Common myeloid progenitor, CD34-positive (primary cell): Measurements from ENCODE around the gene SEL1L3.
A peak's percentile ranks its signal among the peaks of the same experiment; 100 is the strongest.

Experiments used
- CTCF ChIA-PET: fragments of 350-600 bp; sonication (Branson Sonifier 250); formaldehyde crosslinking; loops from one replicate; lab custom pipeline; 2021; ENCODE audit warnings: antibody characterized with exemption; lab: Charles Lee
- POLR2A ChIA-PET: fragments of 350-600 bp; sonication (Branson Sonifier 250); formaldehyde crosslinking; loops from one replicate; lab custom pipeline; 2021; ENCODE audit warnings: antibody characterized with exemption; lab: Charles Lee
- DNase-seq, 3 donors: peaks; one replicate each; pipeline versions ENCODE4 v3.0.0 to v3.0.0-alpha.2; 2013
- H3K27ac ChIP-seq, 2 experiments: 1 replicate in 1 of 2; 2 replicates in 1 of 2; pipeline ENCODE4 v1.7.0; 2013; ENCODE audit warnings: inconsistent platforms in 2 of 2, low read length in 2 of 2, mild to moderate bottlenecking in 2 of 2, low read depth in 1 of 2, moderate library complexity in 1 of 2; ENCODE audit not compliant: severe bottlenecking in 2 of 2, insufficient read depth in 1 of 2, poor library complexity in 1 of 2
- H3K27me3 ChIP-seq, 5 experiments: replicated peaks in 2 of 5; 1 replicate in 3 of 5; 2 replicates in 2 of 5; pipeline versions ENCODE4 v1.6.1 to v1.7.0; 2013; ENCODE audit warnings: low read length in 4 of 5, mild to moderate bottlenecking in 2 of 5, moderate library complexity in 2 of 5, inconsistent platforms in 1 of 5; ENCODE audit not compliant: insufficient read depth in 5 of 5, control insufficient read depth in 4 of 5
- H3K36me3 ChIP-seq, 4 experiments: 1 replicate in 2 of 4; 2 replicates in 2 of 4; pipeline versions ENCODE4 v1.6.1 to v1.7.0; 2013; ENCODE audit warnings: low read length in 3 of 4, control low read depth in 1 of 4, mild to moderate bottlenecking in 1 of 4; ENCODE audit not compliant: control insufficient read depth in 4 of 4, insufficient read depth in 4 of 4
- H3K4me1 ChIP-seq, 4 experiments: 1 replicate in 3 of 4; 2 replicates in 1 of 4; pipeline versions ENCODE4 v1.6.1 to v1.7.1; 2013; ENCODE audit warnings: low read length in 3 of 4, mild to moderate bottlenecking in 3 of 4, control low read depth in 1 of 4, inconsistent platforms in 1 of 4, moderate library complexity in 1 of 4; ENCODE audit not compliant: control insufficient read depth in 4 of 4, insufficient read depth in 4 of 4; ENCODE audit errors: control extremely low read depth in 1 of 4
- H3K4me3 ChIP-seq, 7 experiments: 1 replicate in 4 of 7; 2 replicates in 3 of 7; pipeline versions ENCODE4 v1.5.1 to v1.7.0; 2013; ENCODE audit warnings: mild to moderate bottlenecking in 7 of 7, low read length in 6 of 7, moderate library complexity in 6 of 7, inconsistent platforms in 2 of 7, low read depth in 2 of 7, control low read depth in 1 of 7; ENCODE audit not compliant: insufficient read depth in 4 of 7, control insufficient read depth in 1 of 7; ENCODE audit errors: extremely low read depth in 1 of 7
- H3K9me3 ChIP-seq, 5 experiments: 1 replicate in 4 of 5; 2 replicates in 1 of 5; pipeline versions ENCODE4 v1.6.1 to v1.7.1; 2013; ENCODE audit warnings: low read length in 4 of 5, mild to moderate bottlenecking in 2 of 5, inconsistent platforms in 1 of 5, low read depth in 1 of 5, moderate library complexity in 1 of 5; ENCODE audit not compliant: control insufficient read depth in 4 of 5, insufficient read depth in 2 of 5; ENCODE audit errors: control extremely low read depth in 1 of 5
- WGBS: methylation state at CpG from one replicate; pipeline ENCODE4 v1.1.5; 2013; ENCODE audit not compliant: insufficient coverage; 5-methylcytosine and 5-hydroxymethylcytosine counted together

Gene SEL1L3

GRCh38 chr4:25857403-25857802 is 5.4 kb downstream of the SEL1L3 start:
- POLR2A ChIA-PET: no interaction called here
- no peaks in the 10 kb centered on the region for H3K36me3 ChIP-seq
- CTCF ChIA-PET: no interaction called here
- no peak overlapping the region for H3K27ac ChIP-seq
- no peaks in the 10 kb centered on the region for H3K9me3 ChIP-seq
- WGBS: 100% methylated on average over 2 of the region's 2 CpGs
- DNase-seq: no peak
- peaks cover 39 to 69% (median 54%) of the 10 kb centered on the region in 4 experiments for H3K4me1 ChIP-seq
- no peak overlapping the region for H3K4me3 ChIP-seq
- H3K27me3 ChIP-seq: no peaks in the 10 kb centered on the region

- ChIA-PET CTCF (interaction anchor here (3.2 kb wide), 1 partner anchor 15 kb away, joined by 17 read pairs; no protein-coding TSS in a partner anchor), POLR2A (no interaction called here)
- Histone ChIP-seq H3K27ac (no peak overlapping the region), H3K9me3 (no peaks in the 10 kb centered on the region), H3K36me3 (no peaks in the 10 kb centered on the region), H3K4me1 (peaks cover 36 to 67% (median 52%) of the 10 kb centered on the region in 4 experiments), H3K4me3 (no peak overlapping the region), H3K27me3 (no peaks in the 10 kb centered on the region)
- peak in 1 of 3 donors; percentile 31 for DNase-seq
- WGBS: no CpG with 5 or more reads among the region's 1 CpG
Measured at GRCh38 chr4:25856756-25857155, 6.0 kb downstream of the SEL1L3 start.

DNA sequence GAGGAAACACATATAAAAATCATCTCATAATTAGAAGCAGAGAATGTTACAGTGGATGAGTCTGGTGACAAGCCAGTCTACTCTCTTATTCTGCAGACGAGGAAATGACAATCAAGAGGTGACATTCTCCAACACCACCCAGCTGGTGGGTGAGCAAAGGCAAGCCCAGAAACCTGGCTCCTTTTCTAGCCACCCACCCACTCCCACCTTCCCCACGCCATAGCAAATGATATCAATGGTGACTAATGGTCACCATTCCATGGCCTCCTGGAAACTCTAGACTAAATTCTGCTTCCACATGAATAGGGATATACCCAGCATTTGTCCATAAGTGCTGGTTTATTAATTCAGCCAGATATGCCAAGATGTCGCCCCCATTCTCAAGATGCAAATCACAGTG is 10.7 kb downstream of the SEL1L3 start:
- H3K36me3 ChIP-seq: peaks cover 0 to 6% (median 2%) of the 10 kb centered on the region in 4 experiments
- no peaks in the 10 kb centered on the region for H3K27me3 ChIP-seq
- WGBS: 95% methylated on average over 3 of the region's 3 CpGs
- H3K4me1 ChIP-seq: peaks cover 9 to 35% (median 19%) of the 10 kb centered on the region in 4 experiments
- no peak overlapping the region for H3K4me3 ChIP-seq
- ChIA-PET POLR2A (no interaction called here), CTCF (interaction anchor here (1.0 kb wide), 1 partner anchor 15 kb away, joined by 3 read pairs; no protein-coding TSS in a partner anchor)
- no peaks in the 10 kb centered on the region for H3K9me3 ChIP-seq
- no peak for DNase-seq
- no peak overlapping the region for H3K27ac ChIP-seq

- Histone ChIP-seq H3K27ac (no peak overlapping the region), H3K36me3 (peaks cover 0 to 17% (median 6%) of the 10 kb centered on the region in 4 experiments)
Measured at GRCh38 chr4:25847329-25847728, 15.5 kb downstream of the SEL1L3 start.

GRCh38 chr4:25845841-25846653 is 16.7 kb downstream of the SEL1L3 start:
- 100% methylated on average over 11 of the region's 12 CpGs for WGBS
- no peaks in the 10 kb centered on the region for H3K9me3 ChIP-seq
- CTCF ChIA-PET: no interaction called here
- no peak for DNase-seq
- H3K4me3 ChIP-seq: no peak overlapping the region
- H3K27ac ChIP-seq: no peak overlapping the region
- H3K4me1 ChIP-seq: peaks cover 2 to 34% (median 20%) of the 10 kb centered on the region in 4 experiments
- no peaks in the 10 kb centered on the region for H3K27me3 ChIP-seq
- H3K36me3 ChIP-seq: peaks cover 0 to 17% (median 6%) of the 10 kb centered on the region in 4 experiments
- POLR2A ChIA-PET: no interaction called here

More at GRCh38 chr4:25847329-25847728, 15.5 kb downstream of the SEL1L3 start:
- no peak overlapping the region for H3K4me3 ChIP-seq
- H3K9me3 ChIP-seq: no peaks in the 10 kb centered on the region
- DNase-seq: no peak
- H3K4me1 ChIP-seq: peaks cover 0 to 29% (median 19%) of the 10 kb centered on the region in 4 experiments
- no peaks in the 10 kb centered on the region for H3K27me3 ChIP-seq
- ChIA-PET CTCF (no interaction called here), POLR2A (no interaction called here)
- WGBS: 100% methylated on average over 1 of the region's 7 CpGs

DNA sequence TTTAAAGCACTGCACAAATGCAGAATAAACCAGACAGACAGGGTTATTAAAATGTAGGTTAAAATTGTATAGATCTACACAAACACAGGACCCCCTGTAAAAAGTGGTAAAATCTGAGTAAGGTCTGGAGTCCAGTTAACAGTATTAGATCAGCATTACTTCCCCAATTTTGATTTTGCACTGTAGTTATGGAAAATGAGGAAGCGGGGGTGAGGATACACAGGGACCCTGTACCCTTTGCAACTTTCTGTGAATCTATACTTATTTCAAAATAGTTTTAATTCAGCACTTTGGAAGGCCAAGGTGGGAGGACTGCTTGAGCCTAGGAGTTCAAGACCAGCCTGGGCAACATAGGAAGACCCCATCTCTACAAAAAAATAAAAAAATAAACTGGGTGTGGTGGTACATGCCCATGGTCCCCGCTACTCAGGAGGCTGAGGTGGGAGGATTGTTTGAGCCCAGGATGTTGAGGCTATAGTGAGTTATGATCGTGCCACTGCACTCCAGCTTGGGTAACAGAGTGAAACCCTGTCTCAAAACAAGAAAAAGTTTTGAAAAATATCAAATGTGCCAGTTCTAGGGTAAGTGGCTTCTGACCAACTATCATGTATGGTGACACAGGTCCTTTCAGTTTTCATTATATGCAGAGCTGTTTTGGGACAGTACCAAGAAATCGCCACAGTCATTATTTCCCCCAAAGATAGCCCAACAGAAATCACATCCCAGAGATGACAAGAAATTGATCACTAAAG is 17.7 kb downstream of the SEL1L3 start:
- 100% methylated on average over 3 of the region's 4 CpGs for WGBS
- ChIA-PET CTCF (interaction anchor here (1.2 kb wide), 1 partner anchor 14 kb away, joined by 4 read pairs; no protein-coding TSS in a partner anchor), POLR2A (no interaction called here)
- Histone ChIP-seq H3K9me3 (no peaks in the 10 kb centered on the region), H3K27ac (no peak overlapping the region), H3K27me3 (no peaks in the 10 kb centered on the region), H3K36me3 (peaks cover 0 to 17% (median 6%) of the 10 kb centered on the region in 4 experiments), H3K4me3 (no peak overlapping the region), H3K4me1 (peaks cover 2 to 34% (median 19%) of the 10 kb centered on the region in 4 experiments)
- peak in 2 of 3 donors; percentile 59 to 67 for DNase-seq
